GM23338 (cell line): ENCODE results near the gene ATF6.

Source experiments
- CREB1 ChIP-seq: fragments of 250-450 bp; sonication (Bioruptor Pico); IDR thresholded peaks from 2 replicates; pipeline ENCODE4 v1.5.0; 2020; ENCODE audit warnings: low read depth, mild to moderate bottlenecking, moderate library complexity
- EZH2 ChIP-seq: fragments of 200-600 bp; sonication (generic); IDR thresholded peaks from one replicate; pipeline ENCODE4 v1.8.0; 2017; ENCODE audit warnings: antibody characterized with exemption, mild to moderate bottlenecking, low read depth; ENCODE audit not compliant: unreplicated experiment
- EZH2phosphoT487 ChIP-seq: fragments of 200-600 bp; sonication (generic); IDR thresholded peaks from one replicate; pipeline ENCODE4 v1.8.1; 2018; ENCODE audit warnings: antibody characterized with exemption; ENCODE audit not compliant: unreplicated experiment
- POLR2AphosphoS5 ChIP-seq: IDR thresholded peaks from 2 replicates; pipeline ENCODE4 v1.6.1; 2016; ENCODE audit warnings: antibody characterized with exemption, low read depth
- STAT1 ChIP-seq: IDR thresholded peaks from one replicate; pipeline ENCODE4 v1.6.1; 2016; ENCODE audit warnings: antibody characterized with exemption; ENCODE audit not compliant: unreplicated experiment
- ZNF462 ChIP-seq: fragments of 250-450 bp; sonication (Bioruptor Pico); IDR thresholded peaks from 2 replicates; pipeline ENCODE4 v1.5.0; 2020; ENCODE audit warnings: mild to moderate bottlenecking, moderate library complexity
- TF ChIP-seq, protein P1 (sequence below), 2 experiments: fragments of 200-600 bp in 1 of 2; sonication (generic) in 1 of 2; conservative IDR thresholded peaks; 2 replicates each; pipeline versions ENCODE4 v1.5.1 to v1.6.1; 2016 to 2017; ENCODE audit warnings: antibody characterized with exemption in 2 of 2, low read depth in 2 of 2, mild to moderate bottlenecking in 2 of 2, moderate library complexity in 1 of 2
- TF ChIP-seq, protein P2 (sequence below): IDR thresholded peaks from one replicate; pipeline ENCODE4 v1.6.1; 2018; ENCODE audit warnings: antibody characterized with exemption; ENCODE audit not compliant: unreplicated experiment

GRCh38 chr1:161872506-161872905, 106.4 kb downstream of the ATF6 start:
- TF ChIP-seq, protein P1, sequence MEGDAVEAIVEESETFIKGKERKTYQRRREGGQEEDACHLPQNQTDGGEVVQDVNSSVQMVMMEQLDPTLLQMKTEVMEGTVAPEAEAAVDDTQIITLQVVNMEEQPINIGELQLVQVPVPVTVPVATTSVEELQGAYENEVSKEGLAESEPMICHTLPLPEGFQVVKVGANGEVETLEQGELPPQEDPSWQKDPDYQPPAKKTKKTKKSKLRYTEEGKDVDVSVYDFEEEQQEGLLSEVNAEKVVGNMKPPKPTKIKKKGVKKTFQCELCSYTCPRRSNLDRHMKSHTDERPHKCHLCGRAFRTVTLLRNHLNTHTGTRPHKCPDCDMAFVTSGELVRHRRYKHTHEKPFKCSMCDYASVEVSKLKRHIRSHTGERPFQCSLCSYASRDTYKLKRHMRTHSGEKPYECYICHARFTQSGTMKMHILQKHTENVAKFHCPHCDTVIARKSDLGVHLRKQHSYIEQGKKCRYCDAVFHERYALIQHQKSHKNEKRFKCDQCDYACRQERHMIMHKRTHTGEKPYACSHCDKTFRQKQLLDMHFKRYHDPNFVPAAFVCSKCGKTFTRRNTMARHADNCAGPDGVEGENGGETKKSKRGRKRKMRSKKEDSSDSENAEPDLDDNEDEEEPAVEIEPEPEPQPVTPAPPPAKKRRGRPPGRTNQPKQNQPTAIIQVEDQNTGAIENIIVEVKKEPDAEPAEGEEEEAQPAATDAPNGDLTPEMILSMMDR (conservative IDR thresholded peaks at IDR 0.05; ENCODE audit: low read depth in 2 of 2), result no peak
- TF ChIP-seq CREB1 (CRISPR knock-in tag) (no peak), POLR2AphosphoS5 (no peak), EZH2phosphoT487 (no peak), STAT1 (no peak), ZNF462 (CRISPR knock-in tag) (no peak), EZH2 (no peak)
- TF ChIP-seq, protein P2, sequence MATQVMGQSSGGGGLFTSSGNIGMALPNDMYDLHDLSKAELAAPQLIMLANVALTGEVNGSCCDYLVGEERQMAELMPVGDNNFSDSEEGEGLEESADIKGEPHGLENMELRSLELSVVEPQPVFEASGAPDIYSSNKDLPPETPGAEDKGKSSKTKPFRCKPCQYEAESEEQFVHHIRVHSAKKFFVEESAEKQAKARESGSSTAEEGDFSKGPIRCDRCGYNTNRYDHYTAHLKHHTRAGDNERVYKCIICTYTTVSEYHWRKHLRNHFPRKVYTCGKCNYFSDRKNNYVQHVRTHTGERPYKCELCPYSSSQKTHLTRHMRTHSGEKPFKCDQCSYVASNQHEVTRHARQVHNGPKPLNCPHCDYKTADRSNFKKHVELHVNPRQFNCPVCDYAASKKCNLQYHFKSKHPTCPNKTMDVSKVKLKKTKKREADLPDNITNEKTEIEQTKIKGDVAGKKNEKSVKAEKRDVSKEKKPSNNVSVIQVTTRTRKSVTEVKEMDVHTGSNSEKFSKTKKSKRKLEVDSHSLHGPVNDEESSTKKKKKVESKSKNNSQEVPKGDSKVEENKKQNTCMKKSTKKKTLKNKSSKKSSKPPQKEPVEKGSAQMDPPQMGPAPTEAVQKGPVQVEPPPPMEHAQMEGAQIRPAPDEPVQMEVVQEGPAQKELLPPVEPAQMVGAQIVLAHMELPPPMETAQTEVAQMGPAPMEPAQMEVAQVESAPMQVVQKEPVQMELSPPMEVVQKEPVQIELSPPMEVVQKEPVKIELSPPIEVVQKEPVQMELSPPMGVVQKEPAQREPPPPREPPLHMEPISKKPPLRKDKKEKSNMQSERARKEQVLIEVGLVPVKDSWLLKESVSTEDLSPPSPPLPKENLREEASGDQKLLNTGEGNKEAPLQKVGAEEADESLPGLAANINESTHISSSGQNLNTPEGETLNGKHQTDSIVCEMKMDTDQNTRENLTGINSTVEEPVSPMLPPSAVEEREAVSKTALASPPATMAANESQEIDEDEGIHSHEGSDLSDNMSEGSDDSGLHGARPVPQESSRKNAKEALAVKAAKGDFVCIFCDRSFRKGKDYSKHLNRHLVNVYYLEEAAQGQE, result no peak
